Measurements from ENCODE around the gene TBC1D17.

DNA sequence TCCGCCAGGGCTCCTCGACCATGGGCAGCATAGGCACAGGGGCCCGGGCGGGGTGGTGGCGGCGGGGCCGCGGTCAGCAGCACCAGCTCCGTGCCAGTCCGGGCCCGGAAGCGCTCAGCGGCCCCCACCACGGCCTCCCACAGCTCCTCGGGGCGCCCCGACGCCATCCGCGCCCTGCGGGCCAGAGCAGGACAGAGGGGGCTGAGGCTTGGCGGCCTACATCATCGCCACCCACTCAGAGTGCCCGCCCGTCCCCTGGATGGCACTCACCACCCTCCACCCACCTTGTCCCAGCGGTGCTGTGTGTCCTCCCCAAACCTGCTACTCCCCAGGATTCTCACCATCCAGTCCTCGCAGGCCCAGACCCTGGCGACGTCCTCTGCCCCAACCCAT lies 4.4 kb upstream of the TBC1D17 start:
- TF ChIP-seq, protein P1, sequence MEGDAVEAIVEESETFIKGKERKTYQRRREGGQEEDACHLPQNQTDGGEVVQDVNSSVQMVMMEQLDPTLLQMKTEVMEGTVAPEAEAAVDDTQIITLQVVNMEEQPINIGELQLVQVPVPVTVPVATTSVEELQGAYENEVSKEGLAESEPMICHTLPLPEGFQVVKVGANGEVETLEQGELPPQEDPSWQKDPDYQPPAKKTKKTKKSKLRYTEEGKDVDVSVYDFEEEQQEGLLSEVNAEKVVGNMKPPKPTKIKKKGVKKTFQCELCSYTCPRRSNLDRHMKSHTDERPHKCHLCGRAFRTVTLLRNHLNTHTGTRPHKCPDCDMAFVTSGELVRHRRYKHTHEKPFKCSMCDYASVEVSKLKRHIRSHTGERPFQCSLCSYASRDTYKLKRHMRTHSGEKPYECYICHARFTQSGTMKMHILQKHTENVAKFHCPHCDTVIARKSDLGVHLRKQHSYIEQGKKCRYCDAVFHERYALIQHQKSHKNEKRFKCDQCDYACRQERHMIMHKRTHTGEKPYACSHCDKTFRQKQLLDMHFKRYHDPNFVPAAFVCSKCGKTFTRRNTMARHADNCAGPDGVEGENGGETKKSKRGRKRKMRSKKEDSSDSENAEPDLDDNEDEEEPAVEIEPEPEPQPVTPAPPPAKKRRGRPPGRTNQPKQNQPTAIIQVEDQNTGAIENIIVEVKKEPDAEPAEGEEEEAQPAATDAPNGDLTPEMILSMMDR (IDR thresholded peaks at IDR 0.05; ENCODE audit: low read depth, low read length): no peak
- TF ChIP-seq EZH2phosphoT487 (IDR thresholded peaks at IDR 0.05; ENCODE audit: low read depth): no peak
